B cell (primary cell): ENCODE data around the gene SCN1B. TPM values are rescaled to one million over a fixed set of nuclear protein-coding genes. Genes with fewer than 3 reads are reported as not detected.

Experiments
- ATAC-seq: fragments of 200-7000 bp; cut with Tn5 transposase; one replicate; pipeline ENCODE4 v1.10.0; 2021; ENCODE audit warnings: low read depth, mild to moderate bottlenecking, moderate number of reproducible peaks, moderate library complexity
- CTCF ChIA-PET: fragments of 350-600 bp; sonication (Branson Sonifier 250); formaldehyde crosslinking; loops from one replicate; lab custom pipeline; 2021; ENCODE audit warnings: antibody characterized with exemption, inconsistent platforms; lab: Charles Lee
- POLR2A ChIA-PET: fragments of 350-600 bp; sonication (Branson Sonifier 250); formaldehyde crosslinking; loops from one replicate; lab custom pipeline; 2021; ENCODE audit warnings: antibody characterized with exemption; lab: Charles Lee
- DNase-seq: peaks from one replicate; pipeline ENCODE4 v3.0.0; 2013
- H2AFZ ChIP-seq: 2 replicates; pipeline ENCODE4 v1.6.1; 2012; ENCODE audit warnings: mild to moderate bottlenecking, low read depth, low read length; ENCODE audit not compliant: insufficient read depth, poor library complexity, severe bottlenecking
- H3K27ac ChIP-seq, 2 donors: 1 replicate in 1 of 2; 2 replicates in 1 of 2; pipeline ENCODE4 v1.5.1; 2012 to 2013; ENCODE audit warnings: low read length in 2 of 2, mild to moderate bottlenecking in 2 of 2, moderate library complexity in 1 of 2
- H3K27me3 ChIP-seq, 4 experiments: fragments of 200-600 bp in 1 of 4; sonication (generic) in 1 of 4; replicated peaks in 1 of 4; 1 replicate in 2 of 4; 2 replicates in 2 of 4; pipeline versions ENCODE4 v1.6.1 to v1.7.0; 2013 to 2016; ENCODE audit warnings: low read length in 3 of 4, mild to moderate bottlenecking in 2 of 4, mixed read lengths in 1 of 4, moderate library complexity in 1 of 4; ENCODE audit not compliant: insufficient read depth in 4 of 4, control insufficient read depth in 3 of 4; ENCODE audit errors: control extremely low read depth in 1 of 4
- H3K36me3 ChIP-seq, 2 experiments: replicated peaks in 1 of 2; 1 replicate in 1 of 2; 2 replicates in 1 of 2; pipeline versions ENCODE4 v1.6.1 to v1.7.1; 2013; ENCODE audit warnings: low read length in 1 of 2; ENCODE audit not compliant: insufficient read depth in 2 of 2, control insufficient read depth in 1 of 2; ENCODE audit errors: control extremely low read depth in 1 of 2, extremely low read depth in 1 of 2
- H3K4me1 ChIP-seq, 2 donors: fragments of 200-600 bp in 1 of 2; sonication (generic) in 1 of 2; 1 replicate in 1 of 2; 2 replicates in 1 of 2; pipeline versions ENCODE4 v1.5.1 to v1.6.1; 2013 to 2017; ENCODE audit warnings: low read length in 2 of 2; ENCODE audit not compliant: control insufficient read depth in 2 of 2, insufficient read depth in 2 of 2
- H3K4me2 ChIP-seq: replicated peaks from 2 replicates; pipeline ENCODE3; 2012; ENCODE audit warnings: mild to moderate bottlenecking, low read depth, low read length; ENCODE audit not compliant: poor library complexity, severe bottlenecking
- H3K4me3 ChIP-seq, 5 experiments: fragments of 200-600 bp in 1 of 5; sonication (generic) in 1 of 5; 1 replicate in 3 of 5; 2 replicates in 2 of 5; pipeline versions ENCODE4 v1.5.1 to v1.7.0; 2011 to 2016; ENCODE audit warnings: low read length in 4 of 5, mild to moderate bottlenecking in 4 of 5, low read depth in 2 of 5, control low read depth in 1 of 5, moderate library complexity in 1 of 5; ENCODE audit not compliant: insufficient read depth in 1 of 5; ENCODE audit errors: control extremely low read depth in 1 of 5, extremely low read depth in 1 of 5
- H3K79me2 ChIP-seq: fragments of 200-600 bp; sonication (generic); one replicate; pipeline ENCODE4 v1.6.0; 2016; ENCODE audit warnings: low read length; ENCODE audit not compliant: control insufficient read depth, insufficient read depth
- H3K9ac ChIP-seq: fragments of 200-600 bp; sonication (generic); 2 replicates; pipeline ENCODE4 v1.6.1; 2017; ENCODE audit warnings: mild to moderate bottlenecking, low read length, moderate library complexity
- H3K9me3 ChIP-seq, 3 donors: one replicate each; pipeline versions ENCODE4 v1.6.1 to v1.7.1; 2013; ENCODE audit warnings: low read length in 2 of 3; ENCODE audit not compliant: control insufficient read depth in 2 of 3, insufficient read depth in 1 of 3; ENCODE audit errors: control extremely low read depth in 1 of 3
- H4K20me1 ChIP-seq: 2 replicates; pipeline ENCODE4 v1.6.0; 2012; ENCODE audit warnings: mild to moderate bottlenecking, low read length; ENCODE audit not compliant: insufficient read depth, control insufficient read depth, poor library complexity, severe bottlenecking
- H3K27ac Mint-ChIP-seq: one replicate; pipeline ENCODE4 v1.8.0; 2021; ENCODE audit warnings: mixed read lengths
- H3K27me3 Mint-ChIP-seq: one replicate; pipeline ENCODE4 v1.8.0; 2021; ENCODE audit warnings: mixed read lengths
- H3K4me1 Mint-ChIP-seq: one replicate; pipeline ENCODE4 v1.8.0; 2021; ENCODE audit warnings: mixed read lengths
- H3K4me3 Mint-ChIP-seq: one replicate; pipeline ENCODE4 v1.8.0; 2021; ENCODE audit warnings: mixed read lengths
- H3K9me3 Mint-ChIP-seq: one replicate; pipeline ENCODE4 v1.8.0; 2022; ENCODE audit warnings: mixed read lengths; ENCODE audit not compliant: insufficient read depth
- EZH2 ChIP-seq: IDR thresholded peaks from 2 replicates; pipeline ENCODE4 v1.6.1; 2012; ENCODE audit warnings: borderline replicate concordance, low read depth, mild to moderate bottlenecking, moderate library complexity, low read length; ENCODE audit not compliant: insufficient read depth, poor library complexity, severe bottlenecking
- WGBS: methylation state at CpG from one replicate; pipeline ENCODE4 v1.1.5; 2013; ENCODE audit warnings: missing lambda C conversion rate; ENCODE audit not compliant: insufficient coverage; 5-methylcytosine and 5-hydroxymethylcytosine counted together
- intact Hi-C: fragments of 100-400 bp; cut with micrococcal nuclease; formaldehyde crosslinking; loops from one replicate; pipeline ENCODE4 v1.10.0; 2022
- polyA plus RNA-seq: library from polyadenylated mRNA; depleted of rRNA; stranded (reverse); fragments of >200 nt; gene quantifications from 2 replicates; pipeline ENCODE4 v1.2.3, GENCODE V29; 2012
- total RNA-seq, 2 donors: library from RNA; stranded (reverse); fragments of 120-200 nt in 1 of 2; gene quantifications; 1 replicate in 1 of 2; 2 replicates in 1 of 2; pipeline versions ENCODE4 v1.2.3 to v1.2.4, GENCODE V29; 2013 to 2022
- TF ChIP-seq, protein P1 (sequence below): fragments of 200-600 bp; IDR thresholded peaks from one replicate; pipeline ENCODE4 v1.8.0; 2022; ENCODE audit warnings: antibody characterized with exemption, mild to moderate bottlenecking

The SCN1B gene
- total and polyA plus RNA-seq, 2 donors (not counting 1 experiment from before 2014, with no cell fraction given), result 0.52 to 0.72 TPM

- Histone ChIP-seq H3K4me3 (no peak overlapping the region), H3K9me3 (no peaks in the 10 kb centered on the region), H2AFZ (no peak overlapping the region), H3K27me3 (no peaks in the 10 kb centered on the region), H3K9ac (no peak overlapping the region), H3K4me1 (no peaks in the 10 kb centered on the region), H3K36me3 (no peaks in the 10 kb centered on the region), H4K20me1 (no peaks in the 10 kb centered on the region), H3K79me2 (no peaks in the 10 kb centered on the region), H3K4me2 (no peak overlapping the region), H3K27ac (no peak overlapping the region)
- DNase-seq (no peak), ATAC-seq (no peak)
- Mint-ChIP-seq H3K27me3 (peaks cover 9% of the 10 kb centered on the region), H3K4me3 (no peak overlapping the region), H3K27ac (no peak overlapping the region), H3K4me1 (no peaks in the 10 kb centered on the region), H3K9me3 (no peaks in the 10 kb centered on the region)
- intact Hi-C loops, result loop anchor here (5.0 kb wide), 1 partner anchor 33 kb away; no protein-coding TSS in a partner anchor
- POLR2A ChIA-PET, result no interaction called here
- WGBS, result 93% methylated on average over 24 of the region's 26 CpGs
- TF ChIP-seq, protein P1, sequence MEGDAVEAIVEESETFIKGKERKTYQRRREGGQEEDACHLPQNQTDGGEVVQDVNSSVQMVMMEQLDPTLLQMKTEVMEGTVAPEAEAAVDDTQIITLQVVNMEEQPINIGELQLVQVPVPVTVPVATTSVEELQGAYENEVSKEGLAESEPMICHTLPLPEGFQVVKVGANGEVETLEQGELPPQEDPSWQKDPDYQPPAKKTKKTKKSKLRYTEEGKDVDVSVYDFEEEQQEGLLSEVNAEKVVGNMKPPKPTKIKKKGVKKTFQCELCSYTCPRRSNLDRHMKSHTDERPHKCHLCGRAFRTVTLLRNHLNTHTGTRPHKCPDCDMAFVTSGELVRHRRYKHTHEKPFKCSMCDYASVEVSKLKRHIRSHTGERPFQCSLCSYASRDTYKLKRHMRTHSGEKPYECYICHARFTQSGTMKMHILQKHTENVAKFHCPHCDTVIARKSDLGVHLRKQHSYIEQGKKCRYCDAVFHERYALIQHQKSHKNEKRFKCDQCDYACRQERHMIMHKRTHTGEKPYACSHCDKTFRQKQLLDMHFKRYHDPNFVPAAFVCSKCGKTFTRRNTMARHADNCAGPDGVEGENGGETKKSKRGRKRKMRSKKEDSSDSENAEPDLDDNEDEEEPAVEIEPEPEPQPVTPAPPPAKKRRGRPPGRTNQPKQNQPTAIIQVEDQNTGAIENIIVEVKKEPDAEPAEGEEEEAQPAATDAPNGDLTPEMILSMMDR, result no peak
- no peak for TF ChIP-seq EZH2
- CTCF ChIA-PET, result interaction anchor here (0.7 to 2.1 kb wide), 4 partner anchors 8 to 747 kb away, joined by 3 to 10 read pairs (median 4); no protein-coding TSS in a partner anchor
Measured at GRCh38 chr19:35059006-35059798, 28.9 kb downstream of the SCN1B start.

DNA sequence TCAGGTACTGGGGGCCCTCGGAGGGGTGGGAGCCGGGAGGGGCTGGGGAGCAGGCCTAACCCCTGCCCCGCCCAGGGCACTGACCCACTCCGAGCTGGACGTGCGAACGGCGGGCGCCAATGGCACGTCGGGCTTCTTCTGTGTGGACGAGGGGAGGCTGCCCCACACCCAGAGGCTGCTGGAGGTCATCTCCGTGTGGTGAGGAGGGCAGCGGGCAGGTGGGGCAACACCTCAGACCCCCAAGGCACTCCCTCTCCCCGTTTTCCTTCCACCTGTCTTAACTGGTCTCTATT is 29.5 kb downstream of the SCN1B start:
- H3K4me3 ChIP-seq, result no peak overlapping the region
- CTCF ChIA-PET, result interaction anchor here (0.7 kb wide), 1 partner anchor 746 kb away, joined by 3 read pairs; no protein-coding TSS in a partner anchor
- peaks cover 9% of the 10 kb centered on the region for H3K27me3 Mint-ChIP-seq
- H3K9ac ChIP-seq, result no peak overlapping the region
- WGBS, result 89% methylated on average over 15 of the region's 15 CpGs
- no peaks in the 10 kb centered on the region for H4K20me1 ChIP-seq
- no peaks in the 10 kb centered on the region for H3K4me1 Mint-ChIP-seq
- intact Hi-C loops, result loop anchor here (5.0 kb wide), 1 partner anchor 33 kb away; no protein-coding TSS in a partner anchor
- no peaks in the 10 kb centered on the region for H3K79me2 ChIP-seq
- TF ChIP-seq, protein P1, result no peak
- no peak for TF ChIP-seq EZH2
- no peaks in the 10 kb centered on the region for H3K36me3 ChIP-seq
- DNase-seq (no peak), ATAC-seq (no peak)
- H3K4me3 Mint-ChIP-seq, result no peak overlapping the region
- H3K27ac Mint-ChIP-seq, result no peak overlapping the region
- no peaks in the 10 kb centered on the region for H3K4me1 ChIP-seq
- no peaks in the 10 kb centered on the region for H3K9me3 ChIP-seq
- H3K9me3 Mint-ChIP-seq, result no peaks in the 10 kb centered on the region
- POLR2A ChIA-PET, result no interaction called here
- no peak overlapping the region for H2AFZ ChIP-seq
- H3K27me3 ChIP-seq, result no peaks in the 10 kb centered on the region
- H3K4me2 ChIP-seq, result no peak overlapping the region
- no peak overlapping the region for H3K27ac ChIP-seq
